GM19351 (cell line): ENCODE results near the gene B4GALNT2.
"Not testable (repeated sequence)": the region's sequence is repeated elsewhere in the genome, so short reads cannot be mapped to it uniquely, and the experiment has no call there.

Source experiments
- ATAC-seq: cut with Tn5 transposase; IDR thresholded peaks from one replicate; pipeline ENCODE4 v1.9.1; 2021; ENCODE audit warnings: mild to moderate bottlenecking, moderate library complexity; ENCODE audit not compliant: unreplicated experiment

B4GALNT2 gene

DNA sequence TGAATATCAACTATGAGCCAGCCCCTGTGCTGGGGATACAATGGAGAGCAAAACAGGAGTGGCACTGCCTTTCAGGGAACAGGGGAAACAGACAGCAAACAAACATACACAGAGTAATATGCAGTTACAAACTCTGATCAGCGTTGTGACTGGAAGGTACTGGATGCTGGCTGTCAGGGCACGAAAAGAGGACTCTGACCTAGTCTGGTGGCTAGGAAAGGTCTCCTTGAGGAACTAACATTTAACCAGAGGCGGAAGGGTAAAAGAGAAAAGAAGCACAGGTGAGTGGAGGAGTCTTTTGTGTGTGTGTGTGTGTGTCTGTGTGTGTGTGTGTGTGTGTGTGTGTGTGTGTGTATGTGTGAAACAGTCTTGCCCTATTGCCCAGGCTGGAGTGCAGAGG lies 12.4 kb upstream of the B4GALNT2 start:
- ATAC-seq = no peak

DNA sequence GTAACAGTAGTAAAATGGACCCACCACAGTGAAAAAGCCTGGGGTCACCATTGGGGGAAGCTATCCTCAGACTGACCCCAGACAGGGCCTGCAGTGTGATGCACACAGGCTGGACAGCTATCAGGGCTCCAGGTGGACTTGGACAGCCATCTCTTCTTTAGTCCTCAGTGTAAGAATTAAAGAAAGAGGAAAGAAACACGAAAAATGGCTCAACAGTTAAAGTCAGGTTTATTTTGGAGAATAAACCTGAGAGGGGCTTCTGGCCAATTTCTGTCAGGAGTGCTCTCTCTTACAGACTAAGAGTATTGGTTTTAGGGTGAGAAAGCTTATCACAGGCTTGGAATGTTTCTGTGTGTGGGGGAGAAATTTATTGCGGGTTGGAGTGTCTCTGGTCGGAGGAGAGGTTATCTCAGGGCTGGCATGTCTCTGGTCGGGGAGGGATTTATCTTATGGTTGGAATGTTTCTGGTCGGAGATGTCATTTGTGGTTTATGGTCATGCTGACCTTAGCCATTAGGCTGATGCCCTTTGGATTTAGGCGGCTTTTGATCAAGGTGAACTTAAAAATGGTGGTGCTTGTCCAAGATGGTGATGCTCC lies 10.8 kb upstream of the B4GALNT2 start:
- ATAC-seq = no peak

DNA sequence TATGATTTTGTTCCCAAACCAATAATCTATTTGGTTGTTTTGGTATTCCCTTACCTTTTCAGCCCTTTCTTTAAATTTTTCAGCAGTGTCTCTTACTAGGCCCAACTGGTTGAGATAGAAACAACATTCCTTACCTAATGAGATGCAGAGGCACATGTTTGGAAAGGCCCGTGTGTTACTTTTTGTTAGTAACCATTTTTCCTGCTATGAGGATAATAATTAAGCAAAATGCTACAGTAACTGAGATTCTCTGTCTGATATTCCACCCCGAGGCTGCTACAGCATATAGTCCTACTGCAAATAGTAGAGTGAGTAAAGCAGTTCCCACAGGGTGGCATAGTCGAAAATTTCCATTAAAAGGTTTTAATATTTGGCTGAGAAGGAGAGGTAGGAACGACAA lies 10.0 kb upstream of the B4GALNT2 start:
- ATAC-seq = no peak

DNA sequence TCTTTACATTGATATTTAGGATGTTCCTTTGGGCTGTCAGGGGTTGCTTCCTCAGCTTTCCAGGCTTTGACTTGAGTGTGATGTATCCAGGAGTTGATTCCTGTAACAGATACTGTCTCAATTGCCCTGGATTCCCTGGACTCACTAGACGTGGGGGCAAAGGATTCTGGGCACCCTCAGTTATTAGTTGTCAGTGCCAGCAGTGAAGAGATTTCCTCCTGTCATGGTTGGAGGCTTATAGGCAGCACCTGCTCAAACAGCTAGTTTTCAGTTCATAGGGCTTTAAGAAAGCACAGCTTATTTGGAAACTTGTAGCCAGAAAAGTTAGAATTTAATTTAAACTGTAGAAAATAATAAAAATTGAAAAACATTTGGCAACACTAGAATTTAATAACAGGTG lies 9.5 kb upstream of the B4GALNT2 start:
- no peak for ATAC-seq

- no peak for ATAC-seq
Observed at GRCh38 chr17:49125449-49125848, 7.1 kb upstream of the B4GALNT2 start.

DNA sequence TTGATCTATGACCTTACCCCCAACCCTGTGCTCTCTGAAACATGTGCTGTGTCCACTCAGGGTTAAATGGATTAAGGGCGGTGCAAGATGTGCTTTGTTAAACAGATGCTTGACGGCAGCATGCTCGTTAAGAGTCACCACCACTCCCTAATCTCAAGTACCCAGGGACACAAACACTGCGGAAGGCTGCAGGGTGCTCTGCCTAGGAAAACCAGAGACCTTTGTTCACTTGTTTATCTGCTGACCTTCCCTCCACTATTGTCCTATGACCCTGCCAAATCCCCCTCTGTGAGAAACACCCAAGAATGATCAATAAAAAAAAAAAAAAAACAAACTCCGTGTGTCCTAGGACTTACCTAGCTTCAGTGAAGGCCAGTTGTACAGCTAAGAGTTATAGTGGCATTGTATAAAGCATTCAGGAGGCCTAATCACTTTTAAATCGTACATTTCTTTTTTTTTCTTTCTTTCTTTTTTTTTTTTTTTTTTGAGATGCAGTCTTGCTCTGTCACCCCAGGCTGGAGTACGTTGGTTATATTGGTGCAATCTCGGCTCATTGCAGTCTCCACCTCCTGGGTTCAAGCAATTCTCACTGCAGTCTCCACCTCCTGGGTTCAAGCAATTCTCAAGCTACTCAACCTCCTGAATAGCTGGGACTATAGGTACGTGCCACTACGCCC lies 6.2 kb upstream of the B4GALNT2 start:
- not testable (repeated sequence) for ATAC-seq

GRCh38 chr17:49129359-49129950 lies 3.1 kb upstream of the B4GALNT2 start:
- ATAC-seq = not testable (repeated sequence)

- ATAC-seq = no peak
Observed at GRCh38 chr17:49130891-49131290, 1.7 kb upstream of the B4GALNT2 start.

DNA sequence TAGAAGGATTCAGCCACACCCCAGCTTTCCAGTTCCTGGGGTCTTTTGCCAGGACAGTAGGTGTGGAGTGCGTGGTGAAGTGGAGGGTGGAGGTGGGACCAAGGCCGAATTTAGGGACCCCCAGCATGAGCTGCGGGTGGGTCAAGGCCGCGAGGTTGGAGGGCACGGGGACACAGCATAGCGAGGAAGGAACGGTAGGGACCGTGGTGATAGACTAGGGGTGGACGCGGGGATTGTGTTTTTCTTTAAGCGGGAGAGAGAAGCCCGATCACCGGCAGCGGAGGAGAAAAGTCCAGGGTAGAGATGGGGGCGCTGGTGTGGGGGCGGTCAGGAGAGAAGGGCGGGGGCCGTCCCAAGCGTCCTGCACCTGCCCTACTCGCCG lies 261 bp upstream of the B4GALNT2 start:
- ATAC-seq = no peak

GRCh38 chr17:49136335-49136734 lies 3.8 kb downstream of the B4GALNT2 start:
- no peak for ATAC-seq

- not testable (repeated sequence) for ATAC-seq
Observed at GRCh38 chr17:49145654-49146053, 13.1 kb downstream of the B4GALNT2 start.

GRCh38 chr17:49146620-49147306 lies 14.2 kb downstream of the B4GALNT2 start:
- no peak for ATAC-seq

- ATAC-seq = no peak
Observed at GRCh38 chr17:49148171-49148570, 15.6 kb downstream of the B4GALNT2 start.

- ATAC-seq = no peak
Observed at GRCh38 chr17:49151996-49152395, 19.4 kb downstream of the B4GALNT2 start.

GRCh38 chr17:49156256-49156655 lies 23.7 kb downstream of the B4GALNT2 start:
- no peak for ATAC-seq

- ATAC-seq = no peak
Observed at GRCh38 chr17:49157784-49158183, 25.2 kb downstream of the B4GALNT2 start.

GRCh38 chr17:49162866-49163265 lies 30.3 kb downstream of the B4GALNT2 start:
- ATAC-seq = no peak

GRCh38 chr17:49165143-49165542 lies 32.6 kb downstream of the B4GALNT2 start:
- ATAC-seq = no peak

- ATAC-seq = no peak
Observed at GRCh38 chr17:49168706-49169105, 36.1 kb downstream of the B4GALNT2 start.

DNA sequence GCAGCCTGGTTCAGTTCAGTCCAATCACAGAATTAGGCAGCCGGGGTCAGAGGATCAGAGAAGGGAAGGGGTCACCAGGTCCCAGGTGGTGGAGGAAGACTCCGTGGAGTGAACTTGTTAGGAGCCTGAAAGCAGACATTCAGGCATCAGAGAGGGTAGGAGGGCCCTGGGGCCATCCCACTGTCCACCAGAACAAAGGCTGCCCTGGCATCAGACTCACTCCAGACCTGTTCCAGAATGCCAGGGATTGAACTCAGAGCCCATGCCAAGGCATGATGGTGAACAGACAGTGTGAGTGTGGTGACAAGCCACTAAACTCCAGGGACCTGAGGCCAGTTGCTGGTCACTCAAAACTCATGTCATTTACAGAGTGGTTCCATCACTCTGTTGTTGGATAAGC lies 37.6 kb downstream of the B4GALNT2 start:
- ATAC-seq = no peak

- not testable (repeated sequence) for ATAC-seq
Observed at GRCh38 chr17:49170711-49171110, 38.1 kb downstream of the B4GALNT2 start.

DNA sequence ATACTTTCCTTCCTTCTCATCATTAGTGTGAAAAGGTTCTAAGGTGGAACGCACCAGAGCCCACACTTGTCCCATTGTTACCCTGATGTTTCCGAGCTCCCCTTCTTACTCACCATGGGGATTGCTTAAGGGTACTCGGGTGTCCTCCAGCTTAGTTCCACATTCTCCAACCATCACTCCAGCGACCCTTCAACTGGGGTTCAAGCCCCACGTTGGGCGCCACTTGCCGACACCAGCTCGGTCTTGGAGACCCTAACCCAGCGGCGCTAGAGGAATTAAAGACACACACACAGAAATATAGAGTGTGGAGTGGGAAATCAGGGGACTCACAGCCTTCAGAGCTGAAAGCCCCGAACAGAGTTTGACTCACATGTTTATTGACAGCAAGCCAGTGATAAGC lies 43.4 kb downstream of the B4GALNT2 start:
- ATAC-seq = not testable (repeated sequence)
